Endothelial cell of umbilical vein (primary cell): ENCODE data around the gene SCYL3. TPM values are rescaled to one million over a fixed set of nuclear protein-coding genes. Genes with fewer than 3 reads are reported as not detected.

ENCODE experiments used
- BruUV-seq: library from RNA; stranded (reverse); fragments of 400-500 nt; replicated peaks from 2 replicates; lab custom pipeline; 2021; lab: Mats Ljungman, UMichigan
- CTCF ChIA-PET: fragments of 300-600, 350-600 bp; sonication (Branson Sonifier 250); formaldehyde crosslinking; loops from one replicate; lab custom pipeline; 2021; ENCODE audit warnings: antibody characterized with exemption, inconsistent platforms; lab: Charles Lee
- POLR2A ChIA-PET: fragments of 300-600, 350-600 bp; sonication (Branson Sonifier 250); formaldehyde crosslinking; loops from one replicate; lab custom pipeline; 2021; ENCODE audit warnings: antibody characterized with exemption, inconsistent platforms; lab: Charles Lee
- DNase-seq: peaks from one replicate; pipeline ENCODE4 v3.0.0-alpha.2; 2011; ENCODE audit warnings: low read depth, low spot score
- FAIRE-seq: peaks from 2 replicates; lab custom pipeline; 2011; peaks lifted over from hg19 to GRCh38; lab: Jason Lieb, UNC
- H2AFZ ChIP-seq: 2 replicates; pipeline ENCODE4 v1.6.0; 2012; ENCODE audit warnings: low read depth, low read length, control low read depth, inconsistent platforms
- H3K27ac ChIP-seq: 2 replicates; pipeline ENCODE4 v1.5.1; 2011; ENCODE audit warnings: low read depth, mild to moderate bottlenecking, control low read depth, low read length, moderate library complexity; ENCODE audit not compliant: insufficient read depth
- H3K27me3 ChIP-seq, 2 experiments: 2 replicates each; pipeline versions ENCODE4 v1.6.0 to v1.6.1; 2011; ENCODE audit warnings: low read length in 2 of 2, mixed read lengths in 1 of 2; ENCODE audit not compliant: control insufficient read depth in 2 of 2, insufficient read depth in 2 of 2
- H3K36me3 ChIP-seq, 2 experiments: 2 replicates in 1 of 2; 3 replicates in 1 of 2; pipeline ENCODE4 v1.5.1; 2011; ENCODE audit warnings: low read length in 2 of 2, mild to moderate bottlenecking in 1 of 2, moderate library complexity in 1 of 2; ENCODE audit not compliant: control insufficient read depth in 2 of 2, insufficient read depth in 2 of 2; ENCODE audit errors: extremely low read depth in 1 of 2
- H3K4me1 ChIP-seq: 3 replicates; pipeline ENCODE4 v1.5.1; 2011; ENCODE audit warnings: mild to moderate bottlenecking, low read length; ENCODE audit not compliant: control insufficient read depth, insufficient read depth; ENCODE audit errors: extremely low read depth
- H3K4me2 ChIP-seq: 2 replicates; pipeline ENCODE4 v1.6.1; 2011; ENCODE audit warnings: low read length, control low read depth, mixed read lengths; ENCODE audit not compliant: insufficient read depth
- H3K4me3 ChIP-seq, 3 experiments: fragments of 200-600 bp in 1 of 3; sonication (generic), shearing (Covaris generic) in 1 of 3; replicated peaks in 1 of 3; 2 replicates each; pipeline ENCODE4 v1.5.1; 2011 to 2016; ENCODE audit warnings: control low read depth in 3 of 3, low read length in 3 of 3, mild to moderate bottlenecking in 2 of 3, inconsistent platforms in 1 of 3, low read depth in 1 of 3, moderate library complexity in 1 of 3; ENCODE audit not compliant: insufficient read depth in 1 of 3
- H3K79me2 ChIP-seq: 2 replicates; pipeline ENCODE4 v1.6.0; 2012; ENCODE audit warnings: low read length, inconsistent platforms; ENCODE audit not compliant: control insufficient read depth, insufficient read depth
- H3K9ac ChIP-seq: replicated peaks from 2 replicates; pipeline ENCODE3; 2011; ENCODE audit warnings: low read length, control low read depth; ENCODE audit not compliant: insufficient read depth; ENCODE audit errors: extremely low read depth
- H3K9me1 ChIP-seq: replicated peaks from 3 replicates; pipeline ENCODE4 v1.6.0; 2011; ENCODE audit warnings: mild to moderate bottlenecking, low read length; ENCODE audit not compliant: control insufficient read depth, insufficient read depth; ENCODE audit errors: extremely low read depth
- H3K9me3 ChIP-seq: replicated peaks from 2 replicates; pipeline ENCODE4 v1.5.1; 2012; ENCODE audit warnings: low read length, inconsistent platforms; ENCODE audit not compliant: control insufficient read depth, insufficient read depth
- H4K20me1 ChIP-seq: replicated peaks from 2 replicates; pipeline ENCODE3; 2011; ENCODE audit warnings: mild to moderate bottlenecking, low read length; ENCODE audit not compliant: control insufficient read depth, insufficient read depth; ENCODE audit errors: extremely low read depth
- CTCF ChIP-seq, 2 donors: IDR thresholded peaks; 1 replicate in 1 of 2; 2 replicates in 1 of 2; pipeline ENCODE4 v1.5.1; 2011; ENCODE audit warnings: low read length in 2 of 2, mild to moderate bottlenecking in 2 of 2, moderate library complexity in 2 of 2, control low read depth in 1 of 2, inconsistent platforms in 1 of 2, low read depth in 1 of 2; ENCODE audit not compliant: insufficient read depth in 1 of 2; ENCODE audit errors: extremely low read depth in 1 of 2
- EZH2 ChIP-seq: IDR thresholded peaks from 2 replicates; pipeline ENCODE4 v1.6.1; 2012; ENCODE audit warnings: borderline replicate concordance, low read depth, mild to moderate bottlenecking, moderate library complexity, low read length, inconsistent platforms; ENCODE audit not compliant: severe bottlenecking
- FOS ChIP-seq: IDR thresholded peaks from 2 replicates; pipeline ENCODE4 v1.6.1; 2011; ENCODE audit warnings: mild to moderate bottlenecking, low read length, moderate library complexity, borderline replicate concordance; ENCODE audit not compliant: insufficient read depth
- GATA2 ChIP-seq: IDR thresholded peaks from 2 replicates; pipeline ENCODE4 v1.7.0; 2011; ENCODE audit warnings: low read depth, mild to moderate bottlenecking, moderate library complexity, mixed read lengths, low read length; ENCODE audit not compliant: insufficient read length, insufficient read depth
- JUN ChIP-seq: IDR thresholded peaks from 2 replicates; pipeline ENCODE4 v1.6.1; 2011; ENCODE audit warnings: borderline replicate concordance, low read depth; ENCODE audit not compliant: insufficient read length, insufficient read depth
- MAX ChIP-seq: IDR thresholded peaks from 2 replicates; pipeline ENCODE4 v1.6.1; 2011; ENCODE audit not compliant: insufficient read depth, insufficient read length
- MYC ChIP-seq: IDR thresholded peaks from one replicate; pipeline ENCODE4 v1.6.1; 2011; ENCODE audit warnings: mild to moderate bottlenecking, low read depth, low read length
- POLR2A ChIP-seq: IDR thresholded peaks from 2 replicates; pipeline ENCODE4 v1.6.1; 2012; ENCODE audit warnings: low read depth, mild to moderate bottlenecking, control low read depth, low read length
- POLR2AphosphoS5 ChIP-seq: IDR thresholded peaks from 2 replicates; pipeline ENCODE4 v1.6.1; 2012; ENCODE audit warnings: low read depth, mild to moderate bottlenecking, control low read depth, low read length, moderate library complexity; ENCODE audit not compliant: insufficient read depth
- dilution Hi-C: fragments of 300-500 bp; cut with MboI; formaldehyde crosslinking; loops from one replicate; pipeline ENCODE4 v1.15.0; 2019; ENCODE audit warnings: low sequenced_read_pairs; ENCODE audit not compliant: extremely low pct_ligation_motif_present
- intact Hi-C: fragments of 100-400 bp; cut with micrococcal nuclease; formaldehyde crosslinking; loops from one replicate; pipeline ENCODE4 v1.10.0; 2022
- polyA plus RNA-seq, 4 experiments: library from polyadenylated mRNA; depleted of rRNA in 3 of 4; stranded (reverse) in 3 of 4; unstranded in 1 of 4; fragments of >200 nt; gene quantifications; 2 replicates each; pipeline versions ENCODE4 v1.2.1 to v1.2.3, GENCODE V29; 2011 to 2012; ENCODE audit warnings: missing spikeins in 1 of 4
- total RNA-seq: library from RNA; stranded (reverse); gene quantifications from 2 replicates; pipeline ENCODE4 v1.2.3, GENCODE V29; 2021

The SCYL3 gene
- total and polyA plus RNA-seq, 2 donors (not counting 3 experiments of a cell fraction or from before 2014, with no cell fraction given), result 3.3 to 6.2 TPM

GRCh38 chr1:169834869-169835268 is 58.8 kb downstream of the SCYL3 start:
- FAIRE-seq (no peak), DNase-seq (no peak)
- dilution Hi-C loops, result no loop called here
- H3K4me1 ChIP-seq, result no peaks in the 10 kb centered on the region
- H3K9ac ChIP-seq, result no peak overlapping the region
- H3K27me3 ChIP-seq, result no peaks in the 10 kb centered on the region
- no peak overlapping the region for H2AFZ ChIP-seq
- H3K27ac ChIP-seq, result no peak overlapping the region
- H3K9me3 ChIP-seq, result no peaks in the 10 kb centered on the region
- no peaks in the 10 kb centered on the region for H4K20me1 ChIP-seq
- peaks cover 0 to 5% of the 10 kb centered on the region in 2 experiments for H3K36me3 ChIP-seq
- BruUV-seq, result no TSS peak
- H3K79me2 ChIP-seq, result peaks cover 1% of the 10 kb centered on the region
- H3K4me3 ChIP-seq, result no peak overlapping the region
- POLR2A ChIA-PET, result no interaction called here
- H3K4me2 ChIP-seq, result no peak overlapping the region
- TF ChIP-seq MYC (no peak), CTCF (IDR thresholded peaks at IDR 0.05; ENCODE audit: extremely low read depth in 1 of 2, insufficient read depth in 1 of 2, low read depth in 1 of 2, low read length in 2 of 2) (no peak), POLR2AphosphoS5 (no peak), MAX (no peak), POLR2A (no peak), GATA2 (no peak), JUN (no peak), EZH2 (no peak), FOS (no peak)
- intact Hi-C loops, result no loop called here
- H3K9me1 ChIP-seq, result no peaks in the 10 kb centered on the region
- CTCF ChIA-PET, result no interaction called here
